Measurements from ENCODE around the gene NPAS3.

The NPAS3 gene

GRCh38 chr14:33103489-33103888 lies 164.8 kb downstream of the NPAS3 start:
- Histone ChIP-seq H3K36me3 (ENCODE audit: control insufficient read depth in 5 of 5, insufficient read depth in 5 of 5, low read length in 5 of 5) (no peaks in the 10 kb centered on the region), H3K9ac (ENCODE audit: low read length in 5 of 5) (no peak overlapping the region), H3K4me1 (ENCODE audit: control insufficient read depth in 5 of 5, insufficient read depth in 5 of 5, low read length in 5 of 5) (peaks cover 0 to 8% (median 0%) of the 10 kb centered on the region in 5 donors), H3K27me3 (ENCODE audit: control insufficient read depth in 5 of 5, insufficient read depth in 4 of 5, low read length in 5 of 5) (no peaks in the 10 kb centered on the region), H3K4me3 (ENCODE audit: low read depth in 1 of 5, low read length in 5 of 5) (no peak overlapping the region), H3K9me3 (ENCODE audit: control insufficient read depth in 5 of 5, low read length in 5 of 5) (no peaks in the 10 kb centered on the region), H3K27ac (ENCODE audit: low read depth, low read length) (no peak overlapping the region)

- Histone ChIP-seq H3K27me3 (ENCODE audit: control insufficient read depth in 5 of 5, insufficient read depth in 4 of 5, low read length in 5 of 5) (no peaks in the 10 kb centered on the region), H3K36me3 (ENCODE audit: control insufficient read depth in 5 of 5, insufficient read depth in 5 of 5, low read length in 5 of 5) (no peaks in the 10 kb centered on the region), H3K27ac (ENCODE audit: low read depth, low read length) (no peak overlapping the region), H3K4me1 (ENCODE audit: control insufficient read depth in 5 of 5, insufficient read depth in 5 of 5, low read length in 5 of 5) (peaks cover 0 to 8% (median 0%) of the 10 kb centered on the region in 5 donors), H3K9me3 (ENCODE audit: control insufficient read depth in 5 of 5, low read length in 5 of 5) (no peaks in the 10 kb centered on the region), H3K9ac (ENCODE audit: low read length in 5 of 5) (no peak overlapping the region), H3K4me3 (ENCODE audit: low read depth in 1 of 5, low read length in 5 of 5) (no peak overlapping the region)
Observed at GRCh38 chr14:33103966-33104365, 165.3 kb downstream of the NPAS3 start.

GRCh38 chr14:33110737-33111443 lies 172.2 kb downstream of the NPAS3 start:
- no peak overlapping the region for H3K27ac ChIP-seq (ENCODE audit: low read depth, low read length)
- H3K4me3 ChIP-seq (ENCODE audit: low read depth in 1 of 5, low read length in 5 of 5) = no peak overlapping the region
- H3K27me3 ChIP-seq (ENCODE audit: control insufficient read depth in 5 of 5, insufficient read depth in 4 of 5, low read length in 5 of 5) = no peaks in the 10 kb centered on the region
- no peaks in the 10 kb centered on the region for H3K4me1 ChIP-seq (ENCODE audit: control insufficient read depth in 5 of 5, insufficient read depth in 5 of 5, low read length in 5 of 5)
- no peak overlapping the region for H3K9ac ChIP-seq (ENCODE audit: low read length in 5 of 5)
- no peaks in the 10 kb centered on the region for H3K9me3 ChIP-seq (ENCODE audit: control insufficient read depth in 5 of 5, low read length in 5 of 5)
- no peaks in the 10 kb centered on the region for H3K36me3 ChIP-seq (ENCODE audit: control insufficient read depth in 5 of 5, insufficient read depth in 5 of 5, low read length in 5 of 5)

- Histone ChIP-seq H3K27me3 (ENCODE audit: control insufficient read depth in 5 of 5, insufficient read depth in 4 of 5, low read length in 5 of 5) (no peaks in the 10 kb centered on the region), H3K27ac (ENCODE audit: low read depth, low read length) (no peak overlapping the region), H3K4me3 (ENCODE audit: low read depth in 1 of 5, low read length in 5 of 5) (no peak overlapping the region), H3K9ac (ENCODE audit: low read length in 5 of 5) (no peak overlapping the region), H3K36me3 (ENCODE audit: control insufficient read depth in 5 of 5, insufficient read depth in 5 of 5, low read length in 5 of 5) (no peaks in the 10 kb centered on the region), H3K4me1 (ENCODE audit: control insufficient read depth in 5 of 5, insufficient read depth in 5 of 5, low read length in 5 of 5) (no peaks in the 10 kb centered on the region), H3K9me3 (ENCODE audit: control insufficient read depth in 5 of 5, low read length in 5 of 5) (no peaks in the 10 kb centered on the region)
Observed at GRCh38 chr14:33114331-33114730, 175.7 kb downstream of the NPAS3 start.

- Histone ChIP-seq H3K27me3 (ENCODE audit: control insufficient read depth in 5 of 5, insufficient read depth in 4 of 5, low read length in 5 of 5) (no peaks in the 10 kb centered on the region), H3K4me1 (ENCODE audit: control insufficient read depth in 5 of 5, insufficient read depth in 5 of 5, low read length in 5 of 5) (no peaks in the 10 kb centered on the region), H3K9ac (ENCODE audit: low read length in 5 of 5) (no peak overlapping the region), H3K9me3 (ENCODE audit: control insufficient read depth in 5 of 5, low read length in 5 of 5) (no peaks in the 10 kb centered on the region), H3K27ac (ENCODE audit: low read depth, low read length) (no peak overlapping the region), H3K36me3 (ENCODE audit: control insufficient read depth in 5 of 5, insufficient read depth in 5 of 5, low read length in 5 of 5) (no peaks in the 10 kb centered on the region), H3K4me3 (ENCODE audit: low read depth in 1 of 5, low read length in 5 of 5) (no peak overlapping the region)
Observed at GRCh38 chr14:33118668-33119067, 180.0 kb downstream of the NPAS3 start.

GRCh38 chr14:33120341-33120740 lies 181.7 kb downstream of the NPAS3 start:
- no peaks in the 10 kb centered on the region for H3K4me1 ChIP-seq (ENCODE audit: control insufficient read depth in 5 of 5, insufficient read depth in 5 of 5, low read length in 5 of 5)
- H3K36me3 ChIP-seq (ENCODE audit: control insufficient read depth in 5 of 5, insufficient read depth in 5 of 5, low read length in 5 of 5) = no peaks in the 10 kb centered on the region
- H3K9ac ChIP-seq (ENCODE audit: low read length in 5 of 5) = no peak overlapping the region
- H3K9me3 ChIP-seq (ENCODE audit: control insufficient read depth in 5 of 5, low read length in 5 of 5) = no peaks in the 10 kb centered on the region
- no peak overlapping the region for H3K27ac ChIP-seq (ENCODE audit: low read depth, low read length)
- no peaks in the 10 kb centered on the region for H3K27me3 ChIP-seq (ENCODE audit: control insufficient read depth in 5 of 5, insufficient read depth in 4 of 5, low read length in 5 of 5)
- no peak overlapping the region for H3K4me3 ChIP-seq (ENCODE audit: low read depth in 1 of 5, low read length in 5 of 5)

GRCh38 chr14:33120966-33121365 lies 182.3 kb downstream of the NPAS3 start:
- H3K9ac ChIP-seq (ENCODE audit: low read length in 5 of 5) = no peak overlapping the region
- H3K36me3 ChIP-seq (ENCODE audit: control insufficient read depth in 5 of 5, insufficient read depth in 5 of 5, low read length in 5 of 5) = no peaks in the 10 kb centered on the region
- no peak overlapping the region for H3K4me3 ChIP-seq (ENCODE audit: low read depth in 1 of 5, low read length in 5 of 5)
- H3K27ac ChIP-seq (ENCODE audit: low read depth, low read length) = no peak overlapping the region
- no peaks in the 10 kb centered on the region for H3K4me1 ChIP-seq (ENCODE audit: control insufficient read depth in 5 of 5, insufficient read depth in 5 of 5, low read length in 5 of 5)
- no peaks in the 10 kb centered on the region for H3K27me3 ChIP-seq (ENCODE audit: control insufficient read depth in 5 of 5, insufficient read depth in 4 of 5, low read length in 5 of 5)
- H3K9me3 ChIP-seq (ENCODE audit: control insufficient read depth in 5 of 5, low read length in 5 of 5) = no peaks in the 10 kb centered on the region

GRCh38 chr14:33123281-33123680 lies 184.6 kb downstream of the NPAS3 start:
- Histone ChIP-seq H3K9ac (ENCODE audit: low read length in 5 of 5) (no peak overlapping the region), H3K9me3 (ENCODE audit: control insufficient read depth in 5 of 5, low read length in 5 of 5) (no peaks in the 10 kb centered on the region), H3K27me3 (ENCODE audit: control insufficient read depth in 5 of 5, insufficient read depth in 4 of 5, low read length in 5 of 5) (no peaks in the 10 kb centered on the region), H3K4me3 (ENCODE audit: low read depth in 1 of 5, low read length in 5 of 5) (no peak overlapping the region), H3K27ac (ENCODE audit: low read depth, low read length) (no peak overlapping the region), H3K4me1 (ENCODE audit: control insufficient read depth in 5 of 5, insufficient read depth in 5 of 5, low read length in 5 of 5) (no peaks in the 10 kb centered on the region), H3K36me3 (ENCODE audit: control insufficient read depth in 5 of 5, insufficient read depth in 5 of 5, low read length in 5 of 5) (no peaks in the 10 kb centered on the region)

GRCh38 chr14:33126433-33126832 lies 187.8 kb downstream of the NPAS3 start:
- Histone ChIP-seq H3K36me3 (ENCODE audit: control insufficient read depth in 5 of 5, insufficient read depth in 5 of 5, low read length in 5 of 5) (no peaks in the 10 kb centered on the region), H3K9me3 (ENCODE audit: control insufficient read depth in 5 of 5, low read length in 5 of 5) (no peaks in the 10 kb centered on the region), H3K4me3 (ENCODE audit: low read depth in 1 of 5, low read length in 5 of 5) (no peak overlapping the region), H3K9ac (ENCODE audit: low read length in 5 of 5) (no peak overlapping the region), H3K4me1 (ENCODE audit: control insufficient read depth in 5 of 5, insufficient read depth in 5 of 5, low read length in 5 of 5) (no peaks in the 10 kb centered on the region), H3K27ac (ENCODE audit: low read depth, low read length) (no peak overlapping the region), H3K27me3 (ENCODE audit: control insufficient read depth in 5 of 5, insufficient read depth in 4 of 5, low read length in 5 of 5) (no peaks in the 10 kb centered on the region)

- H3K9ac ChIP-seq (ENCODE audit: low read length in 5 of 5) = no peak overlapping the region
- H3K9me3 ChIP-seq (ENCODE audit: control insufficient read depth in 5 of 5, low read length in 5 of 5) = no peaks in the 10 kb centered on the region
- H3K27me3 ChIP-seq (ENCODE audit: control insufficient read depth in 5 of 5, insufficient read depth in 4 of 5, low read length in 5 of 5) = no peaks in the 10 kb centered on the region
- no peaks in the 10 kb centered on the region for H3K36me3 ChIP-seq (ENCODE audit: control insufficient read depth in 5 of 5, insufficient read depth in 5 of 5, low read length in 5 of 5)
- H3K4me3 ChIP-seq (ENCODE audit: low read depth in 1 of 5, low read length in 5 of 5) = no peak overlapping the region
- H3K27ac ChIP-seq (ENCODE audit: low read depth, low read length) = no peak overlapping the region
- no peaks in the 10 kb centered on the region for H3K4me1 ChIP-seq (ENCODE audit: control insufficient read depth in 5 of 5, insufficient read depth in 5 of 5, low read length in 5 of 5)
Observed at GRCh38 chr14:33127531-33127930, 188.9 kb downstream of the NPAS3 start.
